ENCODE measurements around the gene GPRC5A. TPM values are rescaled to one million over a fixed set of nuclear protein-coding genes. Genes with fewer than 3 reads are reported as not detected.

GPRC5A gene
- total and polyA plus RNA-seq, 3 donors from 2014 or later: 1.9 to 2.8 (median 2.7) TPM

DNA sequence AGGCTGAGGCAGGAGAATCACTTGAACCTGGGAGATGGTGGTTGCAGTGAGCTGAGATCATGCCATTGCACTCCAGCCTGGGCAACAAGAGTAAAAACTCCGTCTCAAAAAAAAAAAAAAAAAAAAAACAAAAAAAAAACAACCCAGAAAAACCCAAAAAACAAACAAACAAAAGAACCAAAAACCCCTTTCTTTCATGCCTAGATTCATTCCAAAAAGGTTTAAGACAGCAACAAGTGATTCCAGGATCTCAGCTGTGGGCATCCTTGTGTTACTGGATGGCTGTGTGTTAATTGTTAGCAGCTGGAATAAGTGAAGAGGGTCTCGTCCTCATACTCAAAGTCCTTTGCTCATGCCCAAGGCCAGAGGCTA is 9.4 kb downstream of the GPRC5A start:
- Histone ChIP-seq H3K9me3 (no peaks in the 10 kb centered on the region), H3K36me3 (ENCODE audit: low read depth, missing control alignments) (no peaks in the 10 kb centered on the region), H3K4me3 (no peak overlapping the region), H3K27ac (peak overlapping the region in 1 of 2 donors; percentile 83), H3K4me1 (peaks cover 14% of the 10 kb centered on the region), H3K27me3 (no peaks in the 10 kb centered on the region)
- no peak for DNase-seq
- no peak for TF ChIP-seq POLR2A (IDR thresholded peaks at IDR 0.05)
- TF ChIP-seq, protein P1, sequence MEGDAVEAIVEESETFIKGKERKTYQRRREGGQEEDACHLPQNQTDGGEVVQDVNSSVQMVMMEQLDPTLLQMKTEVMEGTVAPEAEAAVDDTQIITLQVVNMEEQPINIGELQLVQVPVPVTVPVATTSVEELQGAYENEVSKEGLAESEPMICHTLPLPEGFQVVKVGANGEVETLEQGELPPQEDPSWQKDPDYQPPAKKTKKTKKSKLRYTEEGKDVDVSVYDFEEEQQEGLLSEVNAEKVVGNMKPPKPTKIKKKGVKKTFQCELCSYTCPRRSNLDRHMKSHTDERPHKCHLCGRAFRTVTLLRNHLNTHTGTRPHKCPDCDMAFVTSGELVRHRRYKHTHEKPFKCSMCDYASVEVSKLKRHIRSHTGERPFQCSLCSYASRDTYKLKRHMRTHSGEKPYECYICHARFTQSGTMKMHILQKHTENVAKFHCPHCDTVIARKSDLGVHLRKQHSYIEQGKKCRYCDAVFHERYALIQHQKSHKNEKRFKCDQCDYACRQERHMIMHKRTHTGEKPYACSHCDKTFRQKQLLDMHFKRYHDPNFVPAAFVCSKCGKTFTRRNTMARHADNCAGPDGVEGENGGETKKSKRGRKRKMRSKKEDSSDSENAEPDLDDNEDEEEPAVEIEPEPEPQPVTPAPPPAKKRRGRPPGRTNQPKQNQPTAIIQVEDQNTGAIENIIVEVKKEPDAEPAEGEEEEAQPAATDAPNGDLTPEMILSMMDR (IDR thresholded peaks at IDR 0.05): no peak
- WGBS, 2 donors: 72 to 80% methylated on average over 2 of the region's 2 CpGs
- intact Hi-C loops (cut with DNase I; ENCODE audit: low total_unique reads): no loop called here

DNA sequence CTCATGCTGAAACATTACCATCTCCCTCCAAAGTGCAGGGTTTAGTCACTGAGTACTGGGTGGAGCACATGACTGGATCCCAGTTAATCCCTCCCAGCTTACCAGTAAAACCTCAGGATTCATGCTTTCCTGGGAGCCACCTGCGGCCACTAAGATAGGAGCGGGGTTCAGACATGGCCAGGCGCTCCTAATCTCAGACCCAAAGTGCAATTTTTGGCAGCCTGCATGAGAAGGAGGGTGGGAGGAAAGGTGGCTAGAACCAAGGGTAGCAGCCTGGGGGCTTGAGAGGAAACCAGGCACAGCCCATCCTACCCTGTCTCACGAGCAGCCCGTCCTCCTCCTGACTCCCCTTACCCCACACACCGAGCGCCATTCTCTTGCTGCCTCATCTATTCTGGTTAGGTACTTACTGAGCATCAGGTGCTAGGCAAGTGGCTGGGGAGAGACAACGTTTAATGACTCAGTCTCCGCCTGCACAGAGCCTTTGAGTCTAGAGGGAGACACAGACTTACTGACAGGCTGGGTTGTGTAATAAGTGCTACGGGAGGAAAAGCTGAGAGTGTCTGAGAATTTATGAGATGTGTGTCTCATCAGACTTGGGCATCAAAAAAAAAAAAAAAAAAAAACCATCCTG is 9.9 kb downstream of the GPRC5A start:
- no peaks in the 10 kb centered on the region for H3K9me3 ChIP-seq
- 81 to 84% methylated on average over 10 of the region's 10 CpGs for WGBS, 2 donors
- intact Hi-C loops (cut with DNase I; ENCODE audit: low total_unique reads): no loop called here
- DNase-seq: no peak
- H3K27ac ChIP-seq: peak overlapping the region in 1 of 2 donors; percentile 83
- no peaks in the 10 kb centered on the region for H3K27me3 ChIP-seq
- H3K4me1 ChIP-seq: peaks cover 14% of the 10 kb centered on the region
- no peaks in the 10 kb centered on the region for H3K36me3 ChIP-seq (ENCODE audit: low read depth, missing control alignments)
- TF ChIP-seq, protein P1 (IDR thresholded peaks at IDR 0.05): no peak
- TF ChIP-seq POLR2A (IDR thresholded peaks at IDR 0.05): no peak
- H3K4me3 ChIP-seq: no peak overlapping the region

DNA sequence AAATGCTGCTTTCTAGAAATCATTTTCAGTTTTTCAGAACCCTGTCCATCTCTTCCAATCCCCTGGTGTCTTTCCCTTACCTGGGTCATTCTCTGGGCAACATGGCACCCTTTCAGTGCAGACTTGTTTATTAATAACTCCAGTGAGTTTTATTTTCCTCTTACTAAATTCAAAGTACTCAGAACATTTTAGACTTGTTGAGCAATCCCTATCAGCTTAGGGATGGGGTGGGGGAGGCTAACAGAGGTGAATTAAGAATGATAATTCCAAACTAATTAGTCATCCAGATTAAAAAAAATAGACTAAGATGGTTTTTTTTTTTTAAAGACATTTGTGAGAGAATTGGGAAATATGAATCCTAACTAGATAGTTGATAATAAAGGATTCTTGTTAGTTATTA is 10.7 kb downstream of the GPRC5A start:
- TF ChIP-seq POLR2A (IDR thresholded peaks at IDR 0.05): no peak
- TF ChIP-seq, protein P1 (IDR thresholded peaks at IDR 0.05): no peak
- Histone ChIP-seq H3K4me1 (peaks cover 14% of the 10 kb centered on the region), H3K27me3 (no peaks in the 10 kb centered on the region), H3K4me3 (no peak overlapping the region), H3K27ac (peak overlapping the region in 1 of 2 donors; percentile 83), H3K9me3 (no peaks in the 10 kb centered on the region), H3K36me3 (ENCODE audit: low read depth, missing control alignments) (no peaks in the 10 kb centered on the region)
- no peak for DNase-seq
- intact Hi-C loops (cut with DNase I; ENCODE audit: low total_unique reads): no loop called here

DNA sequence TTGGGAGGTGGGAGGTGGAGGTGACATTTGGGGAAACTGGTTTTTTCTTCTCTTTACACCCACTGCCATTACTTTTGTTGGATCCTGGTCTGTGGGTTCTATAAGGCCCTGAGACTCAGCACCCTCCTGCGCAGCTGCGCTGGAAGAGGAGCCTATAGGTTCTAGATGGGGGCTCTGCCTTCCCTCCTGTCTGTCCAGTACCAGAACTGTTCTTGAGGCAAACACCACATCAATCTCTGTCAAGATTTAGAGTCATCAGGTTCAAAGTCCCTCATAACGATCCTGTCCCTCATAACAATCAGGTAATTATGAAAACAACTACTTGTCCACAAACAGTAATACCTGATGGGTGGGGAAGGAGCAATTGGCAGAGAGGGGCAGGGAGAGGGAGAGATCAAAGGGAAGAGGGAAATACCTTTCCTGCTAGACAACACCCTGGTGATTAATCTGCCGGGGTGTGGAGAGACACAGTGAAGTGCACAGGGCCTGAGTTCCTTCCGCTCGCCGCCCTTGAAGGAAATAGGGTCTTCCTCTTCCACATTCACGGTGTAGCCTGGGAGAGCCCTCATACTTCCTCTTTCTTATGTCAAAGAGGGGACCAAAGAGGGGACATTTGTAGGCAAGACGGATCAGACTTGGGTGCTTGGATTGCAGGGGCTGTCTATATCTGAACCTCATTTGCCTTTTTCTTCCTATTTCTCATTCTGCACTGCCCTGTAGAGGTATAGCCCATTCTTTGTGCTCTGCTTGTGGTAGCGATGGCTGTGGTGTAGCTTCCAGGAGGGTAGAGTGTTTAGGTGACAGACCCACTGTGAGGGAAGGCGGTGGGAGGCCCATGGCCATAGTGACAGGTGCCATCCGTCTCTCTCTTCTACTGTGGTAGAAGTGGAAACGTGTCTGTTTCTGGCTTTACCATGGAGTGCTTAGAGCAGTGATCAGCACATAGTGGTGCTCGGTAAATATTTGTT is 12.6 kb downstream of the GPRC5A start:
- intact Hi-C loops (cut with DNase I; ENCODE audit: low total_unique reads): no loop called here
- H3K27me3 ChIP-seq: no peaks in the 10 kb centered on the region
- H3K4me1 ChIP-seq: peaks cover 14% of the 10 kb centered on the region
- no peak overlapping the region for H3K4me3 ChIP-seq
- H3K27ac ChIP-seq: peak overlapping the region in 1 of 2 donors; percentile 55
- no peak for TF ChIP-seq POLR2A (IDR thresholded peaks at IDR 0.05)
- TF ChIP-seq, protein P1 (IDR thresholded peaks at IDR 0.05): no peak
- WGBS, 2 donors: 75 to 77% methylated on average over 14 of the region's 14 CpGs
- no peaks in the 10 kb centered on the region for H3K36me3 ChIP-seq (ENCODE audit: low read depth, missing control alignments)
- DNase-seq: no peak
- no peaks in the 10 kb centered on the region for H3K9me3 ChIP-seq
